GM18511 (cell line): ENCODE results near the gene MT1X.
"Not testable (repeated sequence)": the region's sequence is repeated elsewhere in the genome, so short reads cannot be mapped to it uniquely, and the experiment has no call there.

Source experiments
- ATAC-seq: cut with Tn5 transposase; IDR thresholded peaks from one replicate; pipeline ENCODE4 v1.9.1; 2021; ENCODE audit warnings: mild to moderate bottlenecking, moderate library complexity; ENCODE audit not compliant: unreplicated experiment

MT1X gene

DNA sequence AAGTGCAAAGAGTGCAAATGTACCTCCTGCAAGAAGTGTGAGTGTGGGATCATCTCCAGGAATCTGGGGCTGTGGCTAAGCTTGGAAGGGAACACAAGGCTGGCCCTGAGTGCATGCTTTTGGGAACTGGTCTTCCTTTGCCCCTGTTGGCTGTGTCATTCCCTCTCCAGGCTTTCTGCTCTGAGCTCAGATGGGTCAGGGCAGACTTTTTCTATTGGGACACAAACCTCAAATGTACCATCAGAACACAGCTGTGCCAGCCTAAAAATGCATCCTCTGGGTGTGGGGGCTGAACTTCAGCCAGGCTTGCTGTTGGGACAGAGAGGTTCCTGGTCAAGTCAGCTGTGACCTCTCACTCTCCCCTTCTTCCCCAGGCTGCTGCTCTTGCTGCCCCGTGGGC, 29.7 kb upstream of the MT1X start:
- no peak for ATAC-seq

DNA sequence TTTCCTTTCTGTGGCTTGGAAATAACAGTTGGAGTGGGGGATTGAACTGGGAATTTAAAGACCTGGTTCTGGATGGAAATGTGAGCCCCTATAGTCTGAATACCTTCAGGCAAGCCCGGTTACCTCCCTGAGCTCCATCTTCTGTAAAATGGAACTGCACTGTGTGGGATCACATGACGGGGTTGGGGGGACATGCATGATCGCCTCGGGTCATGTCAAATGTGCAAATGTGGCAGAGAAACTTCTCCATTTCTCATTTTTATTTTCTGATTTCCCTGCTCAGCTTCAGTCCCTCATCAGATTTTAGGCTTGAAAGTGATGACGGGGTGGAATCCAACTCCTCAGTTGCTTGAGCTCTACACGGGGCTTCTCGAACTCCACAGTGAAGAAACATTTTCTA, 29.1 kb upstream of the MT1X start:
- ATAC-seq, result no peak

DNA sequence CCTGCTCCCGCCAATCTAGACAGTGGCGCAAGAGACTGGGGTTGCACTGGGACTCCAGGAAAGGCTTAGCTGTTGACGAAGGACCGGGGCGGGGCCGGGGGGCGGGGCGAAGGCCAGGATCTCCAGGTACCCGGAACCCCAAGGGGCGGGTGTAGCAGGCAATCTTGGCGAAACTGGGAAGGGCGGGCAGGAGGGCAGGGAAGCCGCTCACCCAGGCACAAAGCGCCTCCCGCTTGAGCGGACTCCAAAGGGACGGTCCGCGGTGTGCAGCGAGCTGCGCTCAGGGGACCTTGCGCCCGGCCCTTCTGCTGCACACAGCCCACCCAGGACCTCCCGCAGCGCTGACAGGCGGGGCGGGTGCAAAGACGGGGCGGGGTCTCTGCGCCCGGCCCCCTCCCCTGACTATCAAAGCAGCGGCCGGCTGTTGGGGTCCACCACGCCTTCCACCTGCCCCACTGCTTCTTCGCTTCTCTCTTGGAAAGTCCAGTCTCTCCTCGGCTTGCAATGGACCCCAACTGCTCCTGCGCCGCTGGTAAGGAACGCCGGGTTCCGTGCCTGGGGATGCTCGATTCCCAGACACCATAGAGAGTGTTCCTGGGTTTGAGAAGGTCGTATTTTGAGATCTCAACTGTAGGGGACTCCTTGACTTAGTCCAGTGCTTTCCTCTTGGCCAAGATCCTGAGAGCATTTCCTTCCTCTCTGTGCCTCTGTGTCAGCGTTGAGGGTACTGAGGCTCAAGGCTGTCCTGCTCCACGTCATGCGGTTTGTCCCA, 24.5 kb upstream of the MT1X start, which contains the start of gene MT1F:
Gene MT1F (plus strand): TSS at position 405 of the 772 bp plus-strand sequence. CDS start 100 bp downstream, at position 505.
- peak; percentile 49 for ATAC-seq

DNA sequence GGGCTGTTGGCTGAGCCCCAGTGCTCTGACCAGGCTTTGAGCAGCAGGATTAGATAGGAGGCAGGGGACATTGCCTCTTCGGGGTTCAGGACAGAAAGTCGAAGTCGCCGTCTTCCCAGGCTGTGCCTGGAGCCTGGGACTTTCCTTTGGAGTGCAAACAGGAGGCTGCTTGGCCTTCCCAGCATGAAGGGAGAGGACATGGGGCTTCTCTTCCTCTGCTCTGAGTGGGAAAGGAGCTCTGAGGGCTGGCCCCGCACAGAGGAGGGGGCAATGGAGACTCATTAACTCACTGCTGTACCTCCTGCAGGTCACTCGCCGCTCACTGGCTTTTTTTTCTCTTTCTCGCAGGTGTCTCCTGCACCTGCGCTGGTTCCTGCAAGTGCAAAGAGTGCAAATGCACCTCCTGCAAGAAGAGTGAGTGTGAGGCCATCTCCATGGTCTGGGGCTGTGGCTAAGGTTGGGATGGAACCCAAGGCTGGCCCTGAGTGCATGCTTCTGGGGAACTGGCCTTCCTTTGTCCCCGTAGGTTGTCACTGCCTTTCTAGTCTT, 23.9 kb upstream of the MT1X start:
- ATAC-seq, result no peak

DNA sequence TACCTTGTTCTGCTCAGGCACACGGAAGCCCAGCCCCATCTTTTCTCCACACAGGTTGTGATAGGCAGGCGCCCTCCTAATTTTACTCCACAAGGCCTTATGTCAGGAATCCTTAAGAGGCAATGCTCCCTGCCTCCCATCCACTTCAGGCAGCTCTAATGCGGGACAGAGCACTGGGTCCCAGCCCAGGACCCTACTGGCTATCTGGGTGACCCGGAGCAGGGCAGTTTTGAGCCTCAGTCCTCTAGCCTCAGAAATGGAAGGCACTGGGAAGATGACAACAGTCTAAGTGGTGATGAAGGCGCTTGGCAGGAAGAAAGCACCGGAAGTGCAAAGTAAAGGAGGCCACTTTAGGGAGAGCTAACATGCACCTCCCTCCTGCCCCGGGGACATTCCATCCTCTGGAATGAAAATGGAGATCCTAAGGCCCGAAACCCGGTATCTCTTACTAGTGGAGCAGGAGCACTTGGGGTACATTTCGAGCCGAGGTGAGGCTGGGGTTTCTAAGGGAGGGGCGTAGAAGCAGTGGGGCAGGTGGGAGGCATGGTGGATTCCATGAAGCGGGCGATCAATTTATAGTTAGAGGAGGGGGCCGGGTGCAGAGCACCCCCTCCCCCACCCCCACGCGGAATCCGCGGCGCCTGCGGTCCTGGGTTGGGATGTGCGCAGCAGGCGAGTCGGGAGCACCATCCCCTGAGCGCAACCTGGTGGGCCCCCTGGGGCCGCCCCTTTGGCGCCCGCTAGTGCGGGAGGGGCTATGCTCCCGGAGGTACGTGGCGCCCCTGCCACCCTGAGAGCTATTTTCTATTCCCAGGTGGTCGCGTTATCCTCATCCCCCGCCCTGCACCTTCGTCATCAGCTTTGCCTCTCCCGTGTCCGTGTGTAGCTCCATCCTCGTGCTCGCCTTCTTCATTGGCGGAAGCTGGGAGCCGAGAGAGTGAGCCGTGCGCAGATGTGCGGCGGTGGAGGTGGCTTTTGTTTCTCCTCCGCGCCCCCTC, 19.6 kb upstream of the MT1X start:
- no peak for ATAC-seq

DNA sequence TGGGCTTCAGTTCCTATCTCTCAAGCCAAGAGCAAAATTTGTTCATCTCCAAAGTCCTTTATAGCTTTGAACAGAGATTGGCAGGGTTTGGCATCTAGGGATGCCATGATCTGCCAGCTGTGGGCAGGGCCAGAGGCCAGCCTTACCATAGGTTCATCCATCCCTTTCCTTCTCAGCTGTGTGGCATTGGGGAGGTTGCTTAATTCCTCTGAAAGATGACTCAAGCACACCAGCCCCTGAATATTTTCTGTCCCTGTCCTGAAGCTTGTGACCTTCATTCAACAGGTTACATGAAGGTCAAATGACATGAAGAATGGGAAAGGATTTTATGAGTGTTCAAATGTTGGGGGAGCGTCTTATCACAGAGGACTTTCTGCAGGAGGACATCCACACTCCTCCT, 17.8 kb upstream of the MT1X start:
- no peak for ATAC-seq

DNA sequence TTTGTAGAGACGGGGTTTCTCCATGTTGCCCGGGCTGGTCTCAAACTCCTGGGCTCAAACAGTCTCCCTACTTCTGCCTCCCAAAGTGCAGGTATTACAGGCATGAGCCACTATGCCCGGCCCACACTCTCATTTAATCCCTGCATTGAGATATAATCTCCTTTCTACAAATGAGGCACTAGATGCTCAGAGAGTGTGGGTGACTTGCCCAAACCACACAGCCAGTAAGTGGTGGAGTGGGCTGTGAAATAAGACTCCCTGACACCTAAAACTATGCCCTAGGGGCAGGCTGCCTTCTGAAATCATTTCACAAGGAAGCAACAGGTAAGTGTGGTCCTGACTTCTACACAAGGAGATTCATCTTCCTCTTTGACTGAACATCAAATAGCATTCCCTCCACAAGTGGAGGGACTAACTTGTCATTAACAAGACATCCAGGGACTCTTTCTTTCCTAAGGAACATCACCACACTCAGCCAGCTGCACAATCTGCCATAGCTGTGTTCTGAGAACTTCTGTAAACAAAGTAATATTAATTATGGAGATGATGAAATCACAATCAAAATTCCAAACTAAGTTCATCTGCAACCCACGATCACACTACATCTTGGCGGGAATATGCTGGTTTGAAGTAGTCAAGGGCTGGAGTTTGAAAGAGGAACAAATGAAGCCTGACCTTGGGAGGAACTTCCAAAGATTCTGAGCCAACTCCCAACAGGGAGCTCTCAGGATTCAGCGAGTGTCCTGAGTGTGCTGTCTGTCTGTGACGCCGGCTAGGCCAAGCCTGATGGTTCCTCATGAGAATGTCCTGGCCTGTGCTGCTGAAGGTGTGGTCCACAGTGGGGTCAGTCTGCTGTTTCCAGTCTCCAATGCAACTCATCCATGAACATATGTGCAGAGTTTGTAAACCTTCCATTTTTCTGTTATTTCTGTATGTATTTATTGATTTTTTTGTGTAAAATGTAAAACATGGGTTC, 16.7 kb upstream of the MT1X start:
- not testable (repeated sequence) for ATAC-seq

DNA sequence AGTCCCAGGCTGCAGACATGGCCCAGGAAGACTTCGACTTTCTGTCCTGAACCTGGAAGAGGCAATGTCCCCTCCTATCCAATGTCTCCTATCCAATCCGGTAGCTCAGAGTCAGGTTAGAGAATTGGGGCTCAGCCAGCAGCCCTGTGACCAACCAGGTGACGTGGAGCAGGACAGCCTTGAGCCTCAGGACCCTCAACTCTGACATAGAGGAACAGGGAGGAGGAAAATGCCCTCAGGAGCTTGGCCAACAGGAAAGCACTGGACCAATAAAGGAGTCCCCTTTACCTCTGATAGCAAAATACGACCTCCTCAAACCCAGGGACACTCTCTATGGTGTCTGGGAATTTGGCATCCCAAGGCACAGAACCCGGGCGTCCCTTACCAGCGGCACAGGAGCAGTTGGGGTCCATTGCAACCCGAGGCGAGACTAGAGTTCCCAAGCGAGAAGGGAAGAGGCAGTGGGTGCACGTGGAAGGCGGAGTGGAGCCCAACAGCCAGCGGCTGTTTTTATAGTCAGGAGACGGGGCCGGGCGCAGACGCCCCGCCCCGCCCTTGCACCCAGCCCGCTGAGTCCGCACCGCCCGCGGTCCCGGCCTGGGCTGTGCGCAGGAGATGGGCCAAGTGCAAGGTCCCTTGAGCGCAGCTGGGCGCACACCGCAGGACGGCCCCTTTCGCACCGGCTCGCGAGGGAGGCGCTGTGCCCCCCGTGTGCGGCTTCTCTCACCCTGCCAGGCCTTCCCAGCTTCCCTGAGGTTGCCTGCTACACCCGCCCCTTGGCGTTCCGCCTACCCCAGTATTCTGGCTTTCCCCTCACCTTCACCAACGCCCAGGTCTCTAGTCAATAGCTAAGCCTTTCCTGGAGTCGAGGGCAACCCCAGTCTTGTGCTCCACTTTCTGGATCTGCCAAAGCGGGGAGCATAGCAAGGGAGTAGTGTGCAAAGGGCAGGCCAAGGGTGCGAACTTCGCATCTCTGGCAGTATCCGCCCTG, 14.4 kb upstream of the MT1X start, which contains the start of gene MT1G:
Gene MT1G (minus strand): TSS at position 485 of the 991 bp plus-strand sequence. CDS start 72 bp downstream, at position 413.
- no peak for ATAC-seq

DNA sequence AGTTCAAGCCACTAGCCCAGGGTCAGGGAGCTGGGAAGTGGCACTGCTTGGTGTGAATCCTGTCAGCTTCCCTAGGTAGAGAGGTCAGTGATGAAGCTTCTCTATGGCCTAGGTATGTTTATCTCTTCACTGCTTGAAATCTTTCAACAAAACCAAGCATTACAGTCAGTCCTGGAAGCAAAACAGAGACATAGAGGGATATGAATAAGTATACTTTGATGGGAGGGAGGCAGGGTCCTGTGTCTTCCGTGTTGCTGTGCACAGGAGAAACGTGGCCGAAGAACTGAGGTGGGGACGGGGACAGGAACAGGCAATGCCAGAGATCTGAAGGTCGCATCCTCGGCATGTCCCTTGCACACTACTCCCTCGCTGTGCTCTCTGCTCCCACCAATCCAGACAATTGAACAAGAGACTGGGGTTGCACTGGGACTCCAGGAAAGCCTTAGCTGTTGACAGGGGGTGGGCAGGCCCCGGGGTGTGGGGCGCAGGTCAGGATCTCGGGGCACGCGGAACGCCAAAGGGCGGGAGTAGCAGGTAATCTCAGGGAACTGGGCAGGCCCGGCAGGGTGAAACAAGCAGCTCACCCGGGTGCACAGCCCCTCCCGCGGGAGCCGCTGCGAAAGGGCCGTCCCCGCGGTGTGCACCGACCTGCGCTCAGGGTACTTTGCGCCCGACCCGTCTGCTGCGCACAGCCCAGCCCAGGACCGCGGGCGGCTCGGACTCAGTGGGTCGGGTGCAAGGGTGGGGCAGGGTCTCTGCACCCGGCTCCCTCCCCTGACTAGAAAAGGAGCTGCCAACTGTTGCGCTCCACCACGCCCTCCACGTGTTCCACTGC, 13.0 kb upstream of the MT1X start, which contains the start of gene MT1H:
Gene MT1H (plus strand): TSS at position 810 of the 835 bp plus-strand sequence. CDS start 71 bp downstream, outside the sequence.
- no peak for ATAC-seq

DNA sequence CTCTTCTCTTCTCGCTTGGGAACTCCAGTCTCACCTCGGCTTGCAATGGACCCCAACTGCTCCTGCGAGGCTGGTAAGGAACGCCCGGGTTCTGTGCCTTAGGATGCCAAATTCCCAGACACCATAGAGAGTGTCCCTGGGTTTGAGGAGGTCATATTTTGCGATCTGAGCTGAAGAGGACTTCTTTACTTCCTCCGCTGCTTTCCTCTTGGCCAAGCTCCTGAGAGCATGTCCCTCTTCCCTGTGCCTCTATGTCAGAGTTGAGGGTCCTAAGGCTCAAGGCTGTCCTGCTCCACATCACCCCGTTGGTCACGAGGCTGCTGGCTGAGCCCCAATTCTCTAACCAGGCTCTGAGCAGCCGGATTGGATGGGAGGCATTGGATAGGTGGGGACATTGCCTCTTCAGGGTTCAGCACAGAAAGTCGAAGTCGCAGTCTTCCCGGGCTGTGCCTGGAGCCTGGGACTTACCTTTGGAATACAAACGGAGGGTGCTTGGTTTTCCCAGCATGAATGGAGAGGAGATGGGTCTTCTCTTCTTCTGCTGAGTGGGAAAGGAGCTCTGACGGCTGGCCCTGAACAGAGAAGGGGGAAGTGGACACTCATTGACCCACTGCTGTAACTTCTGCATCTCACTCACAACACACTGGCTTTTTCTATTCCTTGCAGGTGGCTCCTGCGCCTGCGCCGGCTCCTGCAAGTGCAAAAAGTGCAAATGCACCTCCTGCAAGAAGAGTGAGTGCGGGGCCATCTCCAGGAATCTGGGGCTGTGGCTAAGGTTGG, 12.2 kb upstream of the MT1X start:
- no peak for ATAC-seq

DNA sequence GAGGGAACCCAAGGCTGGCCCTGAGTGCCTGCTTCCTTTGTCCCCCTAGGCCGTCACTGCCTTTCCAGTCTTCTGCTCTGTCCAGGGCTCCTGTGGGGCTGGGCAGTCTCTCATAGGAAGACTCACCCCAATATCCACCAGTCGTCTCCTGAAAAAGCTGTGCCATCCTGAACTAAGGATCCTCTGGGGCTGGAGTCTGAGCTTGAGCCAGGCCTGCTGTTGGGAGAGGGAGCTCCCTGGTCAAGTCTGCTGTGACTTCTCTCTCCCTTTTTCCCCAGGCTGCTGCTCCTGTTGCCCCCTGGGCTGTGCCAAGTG, 11.7 kb upstream of the MT1X start:
- no peak for ATAC-seq

DNA sequence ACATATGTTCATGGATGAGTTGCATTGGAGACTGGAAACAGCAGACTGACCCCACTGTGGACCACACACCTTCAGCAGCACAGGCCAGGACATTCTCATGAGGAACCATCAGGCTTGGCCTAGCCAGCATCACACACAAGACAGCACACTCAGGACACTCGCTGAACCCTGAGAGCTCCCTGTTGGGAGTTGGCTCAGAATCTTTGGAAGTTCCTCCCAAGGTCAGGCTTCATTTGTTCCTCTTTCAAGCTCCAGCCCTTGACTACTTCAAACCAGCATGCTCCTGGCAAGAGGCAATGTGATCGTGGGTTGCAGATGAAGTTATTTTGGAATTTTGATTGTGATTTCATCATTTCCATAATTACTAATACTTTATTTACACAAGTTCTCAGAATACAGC, 10.6 kb upstream of the MT1X start:
- ATAC-seq, result not testable (repeated sequence)

DNA sequence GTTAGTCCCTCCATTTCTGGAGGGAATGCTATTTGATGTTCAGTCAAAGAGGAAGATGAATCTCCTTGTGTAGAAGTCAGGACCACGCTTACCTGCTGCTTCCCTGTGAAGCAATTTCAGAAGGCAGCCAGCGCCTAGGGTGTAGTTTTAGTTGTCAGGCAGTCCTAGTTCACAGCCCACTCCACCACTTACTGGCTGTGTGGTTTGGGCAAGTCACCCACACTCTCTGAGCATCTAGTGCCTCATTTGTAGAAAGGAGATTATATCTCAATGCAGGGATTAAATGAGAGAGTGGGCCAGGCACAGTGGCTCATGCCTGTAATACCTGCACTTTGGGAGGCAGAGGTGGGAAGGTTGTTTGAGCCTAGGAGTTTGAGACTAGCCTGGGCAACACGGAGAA, 10.1 kb upstream of the MT1X start:
- ATAC-seq, result not testable (repeated sequence)

DNA sequence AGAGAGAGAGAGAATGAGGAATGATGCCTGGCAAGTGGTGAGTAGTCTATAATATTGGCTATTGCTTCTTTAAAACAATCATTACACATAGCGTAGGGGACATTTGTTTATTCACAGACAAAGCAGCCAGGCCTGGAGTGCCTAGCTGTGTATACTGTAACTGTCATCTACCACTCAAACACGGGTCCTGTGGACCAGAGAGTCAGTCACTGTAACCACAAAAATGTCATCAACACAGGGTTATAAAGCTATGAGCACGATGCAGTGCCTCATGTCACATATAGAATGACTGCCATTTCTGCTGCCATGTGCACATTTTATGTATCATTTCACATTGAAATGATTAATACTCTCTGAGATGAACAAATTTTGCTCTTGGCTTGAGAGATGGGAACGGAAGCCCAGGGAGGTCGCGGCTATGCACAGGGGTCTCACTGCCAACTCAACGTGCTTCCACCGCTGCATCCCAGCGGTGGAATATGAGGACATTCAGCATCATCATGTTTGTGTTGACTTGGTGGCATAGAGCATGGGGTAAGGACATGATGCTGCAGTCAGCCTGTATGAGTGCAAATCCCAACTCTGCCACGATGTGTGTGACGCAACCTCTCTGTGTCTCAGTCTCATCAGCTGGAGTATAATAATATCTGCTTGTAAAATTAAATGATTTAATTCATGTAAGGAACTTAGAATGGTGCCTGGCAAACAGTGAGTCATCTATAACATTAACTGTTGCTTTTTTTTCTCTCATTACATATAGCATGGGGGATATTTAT, 9.3 kb upstream of the MT1X start:
- ATAC-seq, result no peak

DNA sequence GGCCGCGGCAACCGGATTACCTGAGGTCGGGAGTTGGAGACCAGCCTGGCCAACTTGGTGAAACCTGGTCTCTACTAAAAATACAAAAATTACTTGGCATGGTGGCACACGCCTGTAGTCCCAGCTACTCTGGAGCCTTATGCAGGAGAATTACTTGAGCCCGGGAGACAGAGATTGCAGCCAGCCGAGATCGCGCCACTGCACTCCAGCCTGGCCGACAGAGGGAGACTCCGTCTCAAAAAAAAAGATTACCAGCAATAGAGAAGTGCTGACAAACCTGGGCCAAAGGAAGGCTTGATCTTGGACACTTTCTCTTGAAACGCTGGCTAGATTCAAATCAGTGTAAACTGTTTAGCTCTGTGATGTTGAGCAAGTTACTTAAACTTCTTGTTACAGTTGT, 8.3 kb upstream of the MT1X start:
- ATAC-seq, result no peak

DNA sequence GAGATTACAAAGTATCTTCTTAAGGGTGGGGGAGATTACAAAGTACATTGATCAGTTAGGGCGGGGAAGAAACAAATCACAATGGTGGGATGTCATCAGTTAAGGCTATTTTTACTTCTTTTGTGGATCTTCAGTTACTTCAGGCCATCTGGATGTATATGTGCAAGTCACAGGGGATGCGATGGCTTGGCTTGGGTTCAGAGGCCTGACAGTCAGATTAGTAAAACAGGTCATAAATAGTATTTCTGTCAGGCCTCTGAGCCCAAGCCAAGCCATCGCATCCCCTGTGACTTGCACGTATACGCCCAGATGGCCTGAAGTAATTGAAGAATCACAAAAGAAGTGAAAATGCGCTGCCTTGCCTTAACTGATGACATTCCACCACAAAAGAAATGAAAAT, 7.7 kb upstream of the MT1X start:
- ATAC-seq, result not testable (repeated sequence)
